GM13977 (cell line): Measurements from ENCODE around the gene CAPN10.

Experiments
- DNase-seq: peaks from one replicate; pipeline ENCODE4 v3.0.0; 2012; ENCODE audit warnings: low spot score
- in situ Hi-C: fragments of 300-500 bp; cut with MboI; formaldehyde crosslinking; loops from one replicate; pipeline ENCODE4 v1.12.0; 2022; ENCODE audit warnings: low sequenced_read_pairs, low pct_unique_long_range_greater_than_20kb, mixed read lengths, inconsistent platforms; ENCODE audit not compliant: unreplicated experiment
- TF ChIP-seq, protein P1 (sequence below): IDR thresholded peaks from 2 replicates; pipeline ENCODE4 v1.5.1; 2012; ENCODE audit warnings: mild to moderate bottlenecking, control low read depth; ENCODE audit not compliant: insufficient read depth; ENCODE audit errors: extremely low read depth, missing control alignments

Gene CAPN10

GRCh38 chr2:240585681-240586197 lies 795 bp upstream of the CAPN10 start:
- TF ChIP-seq, protein P1, sequence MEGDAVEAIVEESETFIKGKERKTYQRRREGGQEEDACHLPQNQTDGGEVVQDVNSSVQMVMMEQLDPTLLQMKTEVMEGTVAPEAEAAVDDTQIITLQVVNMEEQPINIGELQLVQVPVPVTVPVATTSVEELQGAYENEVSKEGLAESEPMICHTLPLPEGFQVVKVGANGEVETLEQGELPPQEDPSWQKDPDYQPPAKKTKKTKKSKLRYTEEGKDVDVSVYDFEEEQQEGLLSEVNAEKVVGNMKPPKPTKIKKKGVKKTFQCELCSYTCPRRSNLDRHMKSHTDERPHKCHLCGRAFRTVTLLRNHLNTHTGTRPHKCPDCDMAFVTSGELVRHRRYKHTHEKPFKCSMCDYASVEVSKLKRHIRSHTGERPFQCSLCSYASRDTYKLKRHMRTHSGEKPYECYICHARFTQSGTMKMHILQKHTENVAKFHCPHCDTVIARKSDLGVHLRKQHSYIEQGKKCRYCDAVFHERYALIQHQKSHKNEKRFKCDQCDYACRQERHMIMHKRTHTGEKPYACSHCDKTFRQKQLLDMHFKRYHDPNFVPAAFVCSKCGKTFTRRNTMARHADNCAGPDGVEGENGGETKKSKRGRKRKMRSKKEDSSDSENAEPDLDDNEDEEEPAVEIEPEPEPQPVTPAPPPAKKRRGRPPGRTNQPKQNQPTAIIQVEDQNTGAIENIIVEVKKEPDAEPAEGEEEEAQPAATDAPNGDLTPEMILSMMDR = no peak
- no peak for DNase-seq
- in situ Hi-C loops = no loop called here

GRCh38 chr2:240586919-240587800 lies 626 bp downstream of the CAPN10 start:
- in situ Hi-C loops = no loop called here
- DNase-seq = peak; percentile 73
- TF ChIP-seq, protein P1 = no peak

DNA sequence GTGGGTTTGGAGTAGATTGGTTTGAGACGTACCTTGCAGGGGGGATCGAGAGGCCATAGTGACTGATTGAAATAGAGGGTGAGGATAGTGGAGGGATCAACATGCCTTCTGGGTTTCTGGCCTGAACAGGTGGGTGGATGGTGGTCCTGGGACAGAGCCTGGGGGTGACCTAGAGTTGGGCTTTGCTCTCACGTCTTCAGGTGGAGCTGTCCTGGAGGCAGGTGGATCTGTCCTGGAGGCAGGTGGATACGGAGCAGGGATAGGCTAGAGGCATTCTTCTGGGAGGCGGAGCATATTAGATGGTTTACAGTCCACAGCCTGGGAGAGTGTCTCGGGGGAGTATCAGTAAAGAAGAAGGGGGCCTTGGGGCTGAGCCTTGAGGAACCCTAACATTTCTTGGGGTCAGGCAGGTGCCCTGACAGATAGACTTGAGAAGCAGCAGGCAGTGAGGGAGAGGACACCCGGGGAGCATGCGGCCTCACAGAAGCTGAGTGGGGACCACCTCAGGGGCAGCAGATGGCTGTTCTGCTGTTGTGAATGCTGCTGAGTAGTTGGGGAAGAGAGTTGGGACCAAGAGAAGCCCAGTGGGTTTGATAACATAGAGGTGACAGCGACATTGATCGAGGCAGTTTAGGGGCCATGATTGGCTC lies 1.6 kb downstream of the CAPN10 start:
- no peak for DNase-seq
- in situ Hi-C loops = no loop called here
- TF ChIP-seq, protein P1 = no peak

- TF ChIP-seq, protein P1 = no peak
- DNase-seq = no peak
- in situ Hi-C loops = no loop called here
Observed at GRCh38 chr2:240588669-240589068, 2.1 kb downstream of the CAPN10 start.

GRCh38 chr2:240589375-240589774 lies 2.8 kb downstream of the CAPN10 start:
- in situ Hi-C loops = no loop called here
- no peak for DNase-seq

DNA sequence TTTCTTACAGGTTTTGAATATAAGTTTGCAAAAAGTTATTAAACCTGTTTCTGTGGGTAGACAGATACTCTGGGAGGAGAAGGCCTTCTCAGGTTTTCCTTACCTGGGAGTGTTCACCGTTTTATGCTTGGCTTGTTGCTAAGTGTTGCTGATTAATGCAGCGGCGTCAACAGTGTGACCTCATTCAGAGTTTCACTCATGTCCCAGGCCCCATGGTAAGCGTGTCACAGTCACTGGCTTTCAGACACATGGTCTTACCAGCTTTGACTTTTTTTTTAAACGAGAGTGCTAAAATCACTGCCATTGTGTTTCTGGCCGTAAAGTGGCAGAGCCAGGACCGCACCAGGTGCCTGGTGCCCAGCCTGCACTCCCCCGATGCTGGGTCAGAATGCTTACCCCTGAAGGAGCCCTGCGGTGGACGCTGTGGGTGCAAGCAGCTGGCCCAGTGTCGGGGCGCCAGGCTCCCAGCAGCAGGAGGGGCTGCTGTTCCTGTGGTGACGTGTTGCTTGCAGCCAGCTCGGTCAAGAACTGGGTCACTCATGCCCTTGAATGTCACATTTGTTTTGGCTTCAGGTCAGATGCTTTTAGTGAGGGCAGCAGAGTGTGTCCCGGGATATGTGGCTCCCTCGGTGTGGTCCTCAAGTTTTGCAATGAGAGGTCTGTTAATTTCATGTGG lies 3.5 kb downstream of the CAPN10 start:
- in situ Hi-C loops = no loop called here
- TF ChIP-seq, protein P1 = no peak
- DNase-seq = no peak

More at GRCh38 chr2:240589375-240589774, 2.8 kb downstream of the CAPN10 start:
- TF ChIP-seq, protein P1 = no peak
